ENCODE results near the gene NKIRAS2.

NKIRAS2 gene

DNA sequence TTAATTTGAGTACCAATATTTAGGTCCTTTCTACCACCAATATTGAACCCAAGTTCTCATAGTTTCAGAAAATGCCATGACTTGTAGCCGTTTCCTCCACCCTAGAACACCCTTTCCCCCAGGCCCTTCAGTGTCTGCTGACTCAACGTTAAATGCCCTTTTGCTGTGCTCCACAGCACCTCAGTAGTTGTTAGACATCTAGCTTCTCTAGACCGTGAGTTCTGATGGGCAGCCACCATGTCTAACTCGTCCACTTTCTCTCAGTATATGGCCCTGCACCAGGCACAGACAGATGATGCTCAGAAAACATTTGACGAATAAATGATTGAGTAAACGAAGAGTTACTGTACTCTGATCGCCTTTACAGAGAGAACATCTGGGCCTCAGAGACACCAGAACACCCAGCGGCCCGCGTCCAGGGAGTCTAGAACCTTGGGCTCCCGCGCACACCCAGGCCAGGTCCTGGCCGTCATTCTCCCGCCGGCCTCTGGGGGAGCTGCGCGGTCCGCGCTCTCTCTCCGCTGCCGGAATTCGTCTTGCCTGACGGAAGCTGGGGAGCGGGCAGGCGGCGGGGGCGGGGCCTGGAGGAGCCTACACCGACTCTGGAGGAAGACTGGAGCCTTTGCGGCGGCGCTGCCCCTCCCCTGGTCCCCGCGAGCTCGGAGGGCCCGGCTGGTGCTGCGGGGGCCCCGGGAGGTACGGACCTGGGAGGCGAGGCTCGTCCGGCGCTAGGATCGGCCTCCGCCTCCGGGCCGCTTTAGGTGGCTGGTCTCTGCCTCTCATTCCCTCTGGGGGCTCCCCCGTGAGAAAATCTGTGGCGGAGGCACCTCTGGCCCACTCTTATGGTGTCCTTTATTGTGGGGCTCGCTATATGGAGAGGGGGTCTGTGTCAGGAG is at the start of gene NKIRAS2:
TSS of gene NKIRAS2 (plus strand) at position 582 of the 896 bp plus-strand sequence. CDS start 1,488 bp downstream, outside the sequence.
- Histone ChIP-seq H3K27ac (peak within 1 kb of the TSS; percentile 85), H3K36me3 (peaks cover 51% of the 10 kb centered on the region), H3K9me3 (ENCODE audit: severe bottlenecking) (no peaks in the 10 kb centered on the region), H3K27me3 (ENCODE audit: insufficient read depth, low read depth, severe bottlenecking) (no peaks in the 10 kb centered on the region), H3K4me3 (ENCODE audit: low read depth, low read length) (peak within 1 kb of the TSS; percentile 82)
- peak; percentile 99 for DNase-seq
- TF ChIP-seq CTCF (IDR thresholded peaks at IDR 0.05; ENCODE audit: low read depth, low read length), result peak; percentile 94

- no peak for TF ChIP-seq CTCF (IDR thresholded peaks at IDR 0.05; ENCODE audit: low read depth, low read length)
- H3K4me3 ChIP-seq (ENCODE audit: low read depth, low read length), result no peak overlapping the region
- H3K36me3 ChIP-seq, result peaks cover 88% of the 10 kb centered on the region
- no peak overlapping the region for H3K27ac ChIP-seq
- no peak for DNase-seq
- H3K9me3 ChIP-seq (ENCODE audit: severe bottlenecking), result no peaks in the 10 kb centered on the region
- H3K27me3 ChIP-seq (ENCODE audit: insufficient read depth, low read depth, severe bottlenecking), result no peaks in the 10 kb centered on the region
These were observed 49.0 kb upstream of the NKIRAS2 start for GRCh38 chr17:41970901-41971331.

DNA sequence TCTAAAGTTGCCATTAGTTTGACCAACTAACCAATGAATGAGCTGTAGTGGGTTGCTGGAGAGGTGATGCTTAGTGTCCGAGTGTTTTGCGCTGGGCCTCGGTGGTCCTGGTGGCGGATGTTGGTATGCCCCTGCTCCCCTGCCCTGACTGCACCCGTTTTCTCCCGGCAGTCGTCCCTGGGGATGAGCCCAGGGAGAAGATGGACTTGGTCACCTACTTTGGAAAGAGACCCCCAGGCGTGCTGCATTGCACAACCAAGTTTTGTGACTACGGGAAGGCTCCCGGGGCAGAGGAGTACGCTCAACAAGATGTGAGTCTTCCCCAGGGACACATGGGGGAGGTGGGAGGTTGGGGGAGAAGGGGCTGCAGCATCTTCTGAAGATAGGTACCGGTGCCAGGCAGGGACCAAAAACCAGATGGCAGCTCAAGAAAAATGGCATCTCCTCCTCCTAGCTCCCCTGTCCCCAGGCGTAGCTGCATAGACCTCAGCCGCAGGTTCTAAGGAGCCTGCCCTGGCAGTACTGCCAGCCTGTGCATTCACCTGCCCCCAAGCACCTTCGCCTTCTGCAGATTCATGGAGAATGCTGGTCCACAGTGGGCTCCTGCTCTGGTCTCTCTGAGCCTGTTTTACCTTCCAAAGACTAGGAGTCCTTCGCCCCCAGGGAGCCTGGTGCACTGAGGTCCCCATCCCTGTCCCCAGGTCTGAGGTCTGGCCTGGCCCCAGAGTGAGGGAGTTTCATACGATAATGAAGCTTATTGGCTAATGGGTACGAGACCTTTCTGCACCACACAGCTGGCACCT is 48.0 kb upstream of the NKIRAS2 start:
- DNase-seq, result no peak
- H3K36me3 ChIP-seq, result peaks cover 96% of the 10 kb centered on the region
- H3K9me3 ChIP-seq (ENCODE audit: severe bottlenecking), result no peaks in the 10 kb centered on the region
- H3K27ac ChIP-seq, result no peak overlapping the region
- no peak overlapping the region for H3K4me3 ChIP-seq (ENCODE audit: low read depth, low read length)
- no peak for TF ChIP-seq CTCF (IDR thresholded peaks at IDR 0.05; ENCODE audit: low read depth, low read length)
- no peaks in the 10 kb centered on the region for H3K27me3 ChIP-seq (ENCODE audit: insufficient read depth, low read depth, severe bottlenecking)

DNA sequence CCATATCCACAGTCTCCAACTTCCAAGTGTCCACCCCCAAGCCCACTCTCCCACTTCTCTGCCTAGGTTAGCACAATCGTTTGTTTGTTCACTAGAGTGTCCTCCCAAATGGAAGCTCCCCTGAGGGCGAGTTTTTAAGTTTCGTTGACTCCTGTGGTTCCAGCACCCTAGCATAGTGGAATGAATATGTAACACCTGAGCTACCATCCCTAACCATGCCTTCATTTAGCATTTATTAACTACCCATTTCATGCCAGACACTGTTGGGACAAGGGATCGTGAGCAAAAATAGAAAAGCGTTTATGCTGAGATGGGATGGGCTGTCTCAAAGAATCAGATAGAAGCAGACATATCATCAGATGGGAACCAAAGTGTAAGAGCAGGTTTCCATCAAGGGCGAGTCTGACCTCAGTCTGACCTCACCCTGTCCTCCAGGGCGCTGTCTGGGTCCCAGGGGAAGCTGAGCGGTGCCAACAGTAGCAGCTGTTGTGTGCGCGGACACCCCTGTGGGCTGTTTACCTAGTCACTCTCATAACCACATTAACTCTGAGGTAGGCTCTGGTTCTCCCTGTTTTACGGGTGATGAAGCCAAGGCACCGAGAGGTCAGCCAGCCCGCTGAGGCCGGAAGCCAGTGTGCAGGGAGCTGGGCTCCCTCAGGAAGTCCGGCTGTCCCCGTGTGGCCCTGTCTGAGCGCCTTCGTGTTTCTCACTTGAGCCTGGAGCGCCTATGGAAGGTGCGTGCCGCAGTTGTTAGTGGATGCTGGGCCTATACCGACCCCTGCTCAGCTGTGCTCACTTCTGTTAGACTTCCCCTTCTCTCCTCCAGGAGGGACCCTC is 47.1 kb upstream of the NKIRAS2 start:
- Histone ChIP-seq H3K4me3 (ENCODE audit: low read depth, low read length) (no peak overlapping the region), H3K36me3 (peaks cover 98% of the 10 kb centered on the region), H3K27me3 (ENCODE audit: insufficient read depth, low read depth, severe bottlenecking) (no peaks in the 10 kb centered on the region), H3K9me3 (ENCODE audit: severe bottlenecking) (no peaks in the 10 kb centered on the region), H3K27ac (no peak overlapping the region)
- TF ChIP-seq CTCF (IDR thresholded peaks at IDR 0.05; ENCODE audit: low read depth, low read length), result no peak
- DNase-seq, result no peak

DNA sequence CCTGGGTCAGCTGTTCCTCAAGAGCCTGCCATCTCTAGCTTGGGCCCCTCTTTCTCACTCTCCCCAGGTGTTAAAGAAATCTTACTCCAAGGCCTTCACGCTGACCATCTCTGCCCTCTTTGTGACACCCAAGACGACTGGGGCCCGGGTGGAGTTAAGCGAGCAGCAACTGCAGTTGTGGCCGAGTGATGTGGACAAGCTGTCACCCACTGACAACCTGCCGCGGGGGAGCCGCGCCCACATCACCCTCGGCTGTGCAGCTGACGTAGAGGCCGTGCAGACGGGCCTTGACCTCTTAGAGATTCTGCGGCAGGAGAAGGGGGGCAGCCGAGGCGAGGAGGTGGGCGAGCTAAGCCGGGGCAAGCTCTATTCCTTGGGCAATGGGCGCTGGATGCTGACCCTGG is 46.5 kb upstream of the NKIRAS2 start:
- Histone ChIP-seq H3K9me3 (ENCODE audit: severe bottlenecking) (no peaks in the 10 kb centered on the region), H3K4me3 (ENCODE audit: low read depth, low read length) (no peak overlapping the region), H3K36me3 (peaks cover 98% of the 10 kb centered on the region), H3K27ac (no peak overlapping the region), H3K27me3 (ENCODE audit: insufficient read depth, low read depth, severe bottlenecking) (no peaks in the 10 kb centered on the region)
- no peak for DNase-seq
- TF ChIP-seq CTCF (IDR thresholded peaks at IDR 0.05; ENCODE audit: low read depth, low read length), result no peak
